ENCODE results near the gene MS4A10. TPM values are rescaled to one million over a fixed set of nuclear protein-coding genes. Genes with fewer than 3 reads are reported as not detected.

The MS4A10 gene
- total RNA-seq, 1 donor from 2014 or later = not detected

DNA sequence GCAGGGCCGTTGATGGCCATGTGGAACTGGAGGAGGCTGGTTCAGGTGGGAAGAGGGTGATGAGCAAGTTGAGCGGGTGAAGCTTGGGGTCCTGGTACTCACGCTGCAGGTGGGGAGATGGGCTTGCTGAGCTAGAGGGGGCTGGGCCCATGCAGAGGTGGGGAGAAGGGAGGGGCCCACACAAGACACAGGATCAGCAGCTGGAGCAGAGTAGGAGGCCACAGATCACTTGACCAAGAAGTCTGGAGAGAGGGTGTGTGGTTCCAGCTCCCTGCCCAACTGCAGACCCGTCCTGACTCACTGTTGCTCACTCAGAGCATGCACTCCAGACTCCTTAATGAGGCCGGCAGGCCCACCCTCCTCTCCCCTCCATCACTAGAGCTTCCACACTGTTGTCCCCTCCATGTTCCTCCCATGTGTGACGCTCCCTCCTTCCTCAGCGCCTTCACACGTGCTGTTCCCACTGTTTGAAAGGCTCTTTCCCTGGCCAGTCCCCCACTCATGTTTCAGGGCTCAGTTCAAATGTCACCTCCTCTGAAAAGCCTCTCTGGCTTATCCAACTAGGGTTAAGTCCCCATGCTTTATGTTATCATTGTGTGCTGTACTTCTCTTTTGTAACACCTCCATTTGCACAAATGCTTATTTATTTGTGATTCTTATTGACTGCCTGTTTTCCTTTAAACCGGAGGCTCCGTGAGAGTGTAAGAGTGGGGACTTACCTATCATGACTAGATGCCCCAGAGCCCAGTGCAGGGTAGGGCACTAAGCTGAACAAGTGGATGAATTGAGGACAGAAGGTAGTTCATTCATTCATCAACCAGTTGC is 59.1 kb downstream of the MS4A10 start:
- intact Hi-C loops (cut with DNase I) = no loop called here
- no peaks in the 10 kb centered on the region for H3K9me3 ChIP-seq
- H3K27ac ChIP-seq = no peak overlapping the region
- ATAC-seq (no peak), DNase-seq (no peak)
- peaks cover 31% of the 10 kb centered on the region for H3K4me1 ChIP-seq
- H3K27me3 ChIP-seq = no peaks in the 10 kb centered on the region
- TF ChIP-seq, protein P1, sequence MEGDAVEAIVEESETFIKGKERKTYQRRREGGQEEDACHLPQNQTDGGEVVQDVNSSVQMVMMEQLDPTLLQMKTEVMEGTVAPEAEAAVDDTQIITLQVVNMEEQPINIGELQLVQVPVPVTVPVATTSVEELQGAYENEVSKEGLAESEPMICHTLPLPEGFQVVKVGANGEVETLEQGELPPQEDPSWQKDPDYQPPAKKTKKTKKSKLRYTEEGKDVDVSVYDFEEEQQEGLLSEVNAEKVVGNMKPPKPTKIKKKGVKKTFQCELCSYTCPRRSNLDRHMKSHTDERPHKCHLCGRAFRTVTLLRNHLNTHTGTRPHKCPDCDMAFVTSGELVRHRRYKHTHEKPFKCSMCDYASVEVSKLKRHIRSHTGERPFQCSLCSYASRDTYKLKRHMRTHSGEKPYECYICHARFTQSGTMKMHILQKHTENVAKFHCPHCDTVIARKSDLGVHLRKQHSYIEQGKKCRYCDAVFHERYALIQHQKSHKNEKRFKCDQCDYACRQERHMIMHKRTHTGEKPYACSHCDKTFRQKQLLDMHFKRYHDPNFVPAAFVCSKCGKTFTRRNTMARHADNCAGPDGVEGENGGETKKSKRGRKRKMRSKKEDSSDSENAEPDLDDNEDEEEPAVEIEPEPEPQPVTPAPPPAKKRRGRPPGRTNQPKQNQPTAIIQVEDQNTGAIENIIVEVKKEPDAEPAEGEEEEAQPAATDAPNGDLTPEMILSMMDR (IDR thresholded peaks at IDR 0.05) = no peak
- peaks cover 14% of the 10 kb centered on the region for H3K36me3 ChIP-seq
- H3K4me3 ChIP-seq = peak overlapping the region; percentile 77

DNA sequence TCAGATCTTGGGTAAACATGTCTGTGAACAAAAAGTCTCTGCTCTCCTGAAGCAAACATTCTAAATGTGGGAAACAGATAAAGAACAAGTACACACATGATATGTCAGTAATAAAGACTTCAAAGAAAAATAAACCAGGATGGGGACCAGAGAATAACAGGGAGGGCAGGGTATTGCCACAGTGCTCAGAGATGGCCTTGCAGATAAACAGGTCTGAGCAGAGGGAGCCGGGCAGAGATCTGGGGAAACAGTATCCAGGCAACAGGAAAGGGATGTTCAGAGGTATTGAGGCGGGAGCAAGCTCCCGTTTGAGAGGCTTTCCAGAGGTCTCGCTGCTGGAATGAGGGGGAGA is 59.7 kb downstream of the MS4A10 start:
- Histone ChIP-seq H3K27me3 (no peaks in the 10 kb centered on the region), H3K9me3 (no peaks in the 10 kb centered on the region), H3K27ac (no peak overlapping the region), H3K4me1 (peaks cover 31% of the 10 kb centered on the region), H3K36me3 (peaks cover 20% of the 10 kb centered on the region), H3K4me3 (no peak overlapping the region)
- no peak for ATAC-seq
- TF ChIP-seq, protein P1 (IDR thresholded peaks at IDR 0.05) = no peak
- intact Hi-C loops (cut with DNase I) = no loop called here
- no peak for DNase-seq

DNA sequence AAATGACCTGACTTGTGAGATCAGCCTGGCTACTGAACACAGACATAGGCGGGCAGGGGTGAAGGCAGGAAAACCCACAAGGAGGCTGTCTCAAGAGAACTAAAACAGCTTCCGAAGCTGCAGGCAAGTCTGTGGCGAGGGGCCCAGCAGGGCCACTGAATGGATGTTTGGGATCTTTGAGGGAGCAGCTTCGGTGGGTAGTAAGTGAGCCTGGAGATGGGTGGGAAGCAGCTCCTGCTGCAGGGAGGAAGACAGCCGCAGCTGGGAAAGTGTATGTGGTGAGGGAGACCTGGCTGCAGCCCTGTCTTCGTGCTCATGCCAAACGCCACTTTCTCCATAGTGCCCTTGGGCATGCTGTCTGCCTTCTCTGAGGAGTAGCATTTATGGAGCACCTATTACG is 60.2 kb downstream of the MS4A10 start:
- peaks cover 31% of the 10 kb centered on the region for H3K4me1 ChIP-seq
- ATAC-seq = no peak

DNA sequence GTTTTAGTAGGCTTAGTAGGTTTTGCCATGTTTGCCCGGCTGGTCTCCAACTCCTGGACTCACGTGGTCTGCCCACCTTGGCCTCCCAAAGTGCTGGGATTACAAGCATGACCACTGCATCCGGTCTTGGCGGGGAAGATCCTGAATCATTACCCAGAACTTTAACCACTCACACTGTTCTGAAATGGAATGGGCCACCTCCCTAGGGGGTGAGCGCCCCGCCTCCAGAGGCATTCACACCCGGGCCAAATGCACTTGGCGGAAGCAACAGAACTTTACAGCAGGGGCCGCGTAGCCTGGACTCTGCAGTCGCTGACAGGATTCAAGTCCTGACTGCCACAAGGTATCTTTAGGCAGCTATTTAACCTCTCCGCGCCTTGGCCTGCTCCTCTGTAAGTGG is 62.1 kb downstream of the MS4A10 start:
- Histone ChIP-seq H3K27me3 (no peaks in the 10 kb centered on the region), H3K27ac (no peak overlapping the region)

More for the DNA sequence above, 60.2 kb downstream of the MS4A10 start:
- Histone ChIP-seq H3K27ac (no peak overlapping the region), H3K9me3 (no peaks in the 10 kb centered on the region), H3K4me3 (no peak overlapping the region), H3K27me3 (no peaks in the 10 kb centered on the region), H3K36me3 (peaks cover 25% of the 10 kb centered on the region)
- TF ChIP-seq, protein P1 (IDR thresholded peaks at IDR 0.05) = no peak
- no peak for DNase-seq
- intact Hi-C loops (cut with DNase I) = no loop called here

DNA sequence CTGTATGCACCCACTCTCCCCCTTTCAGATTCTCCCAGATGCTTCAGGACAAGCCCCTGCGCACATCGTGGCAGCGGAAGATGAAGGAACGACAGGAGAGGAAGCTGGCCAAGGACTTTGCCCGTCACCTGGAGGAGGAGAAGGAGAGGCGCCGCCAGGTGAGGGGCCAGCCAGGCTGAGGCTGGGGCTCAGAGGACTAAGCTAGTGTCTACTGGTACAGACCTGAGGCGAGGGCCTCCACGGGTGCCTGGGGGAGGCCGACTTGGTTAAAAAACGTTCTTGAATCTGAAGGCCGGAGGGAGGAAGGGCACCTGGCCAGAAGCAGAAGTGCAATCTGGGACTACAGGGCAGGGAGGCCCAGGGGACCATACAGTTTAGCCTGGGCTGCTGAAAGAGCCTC is 62.8 kb downstream of the MS4A10 start:
- intact Hi-C loops (cut with DNase I) = no loop called here
- DNase-seq (no peak), ATAC-seq (no peak)

More for the DNA sequence above, 62.1 kb downstream of the MS4A10 start:
- Histone ChIP-seq H3K9me3 (no peaks in the 10 kb centered on the region), H3K4me3 (no peak overlapping the region), H3K36me3 (peaks cover 40% of the 10 kb centered on the region), H3K4me1 (peaks cover 21% of the 10 kb centered on the region)
- TF ChIP-seq, protein P1 (IDR thresholded peaks at IDR 0.05) = no peak
- intact Hi-C loops (cut with DNase I) = no loop called here
- ATAC-seq (no peak), DNase-seq (no peak)

More for the DNA sequence above, 62.8 kb downstream of the MS4A10 start:
- no peak overlapping the region for H3K27ac ChIP-seq
- TF ChIP-seq, protein P1 (IDR thresholded peaks at IDR 0.05) = no peak
- peaks cover 17% of the 10 kb centered on the region for H3K4me1 ChIP-seq
- H3K9me3 ChIP-seq = no peaks in the 10 kb centered on the region
- H3K36me3 ChIP-seq = peaks cover 40% of the 10 kb centered on the region
- H3K27me3 ChIP-seq = no peaks in the 10 kb centered on the region
- no peak overlapping the region for H3K4me3 ChIP-seq

Measured in upper lobe of right lung (tissue), 1 donor.